Ishikawa (cell line): ENCODE data around the gene DENND5B.

Experiments used
- CEBPB ChIP-seq: IDR thresholded peaks from 2 replicates; pipeline ENCODE4 v1.6.1; 2012
- NFIC ChIP-seq: IDR thresholded peaks from 2 replicates; pipeline ENCODE4 v1.6.1; 2012

- TF ChIP-seq CEBPB (no peak), NFIC (no peak)
Measured at GRCh38 chr12:31363831-31364230, 227.1 kb downstream of the DENND5B start.
